IPS DF 19.7 (cell line): ENCODE data around the gene FAF1.

Experiments used
- DNase-seq: peaks from one replicate; pipeline ENCODE4 v3.0.0-alpha.2; 2013; ENCODE audit warnings: low read depth, low spot score

FAF1 gene

DNA sequence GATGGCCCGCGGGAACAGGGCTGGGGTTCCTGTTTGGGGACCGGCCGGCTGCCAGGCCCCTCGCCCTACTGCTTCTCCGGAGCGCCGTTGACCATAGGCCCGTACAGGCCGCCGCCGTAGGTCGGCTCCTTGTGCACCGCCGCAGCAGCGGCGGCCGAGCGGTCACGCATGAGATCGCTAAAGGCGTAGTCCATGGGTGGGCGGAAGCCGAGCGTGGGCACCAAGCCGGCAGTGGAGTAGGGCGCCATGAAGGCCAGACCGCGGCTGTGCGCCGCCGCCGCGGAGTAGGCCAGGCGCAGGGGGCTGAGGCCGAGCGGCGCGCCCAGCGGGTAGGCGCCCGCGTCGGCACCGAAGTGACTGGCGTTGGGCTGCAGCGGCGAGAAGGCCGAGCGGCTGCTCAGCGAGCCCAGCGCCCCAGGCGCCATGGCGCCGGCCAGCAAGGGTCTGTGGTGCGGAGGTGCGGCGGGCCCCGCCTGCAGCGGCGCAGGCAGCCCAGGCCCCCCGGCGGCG lies 541.4 kb downstream of the FAF1 start:
- no peak for DNase-seq

DNA sequence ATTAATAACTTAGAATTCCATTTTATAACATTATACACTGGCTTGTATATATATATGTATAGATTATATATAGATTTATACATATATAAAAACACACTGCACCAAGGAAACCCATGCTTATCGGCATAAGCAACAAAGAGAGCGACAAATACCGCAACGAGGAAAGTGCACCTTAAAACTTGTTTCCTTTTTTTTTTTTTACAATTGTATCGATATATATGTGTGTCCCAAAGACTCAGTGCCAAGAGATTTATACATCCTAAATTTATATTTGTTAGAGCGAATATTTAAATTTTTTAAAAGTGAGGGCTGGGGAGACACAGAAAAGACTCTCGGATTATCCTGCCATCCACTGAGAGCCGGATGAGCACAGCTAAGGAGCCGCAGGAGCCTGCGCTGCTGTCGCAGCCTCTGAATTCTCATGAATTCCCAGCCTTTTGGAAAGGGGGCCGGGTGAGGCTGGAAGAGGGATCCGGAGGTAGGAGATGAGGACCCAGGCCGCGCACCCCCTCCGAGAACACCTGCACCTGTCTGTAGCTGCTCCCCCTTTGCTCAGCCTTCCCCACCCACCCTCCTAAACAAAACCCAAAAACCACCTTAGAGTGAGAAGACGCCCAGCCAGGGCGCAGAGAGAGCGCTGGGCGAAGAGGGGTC lies 542.0 kb downstream of the FAF1 start:
- no peak for DNase-seq

GRCh38 chr1:50417507-50417906 lies 542.6 kb downstream of the FAF1 start:
- DNase-seq: no peak

DNA sequence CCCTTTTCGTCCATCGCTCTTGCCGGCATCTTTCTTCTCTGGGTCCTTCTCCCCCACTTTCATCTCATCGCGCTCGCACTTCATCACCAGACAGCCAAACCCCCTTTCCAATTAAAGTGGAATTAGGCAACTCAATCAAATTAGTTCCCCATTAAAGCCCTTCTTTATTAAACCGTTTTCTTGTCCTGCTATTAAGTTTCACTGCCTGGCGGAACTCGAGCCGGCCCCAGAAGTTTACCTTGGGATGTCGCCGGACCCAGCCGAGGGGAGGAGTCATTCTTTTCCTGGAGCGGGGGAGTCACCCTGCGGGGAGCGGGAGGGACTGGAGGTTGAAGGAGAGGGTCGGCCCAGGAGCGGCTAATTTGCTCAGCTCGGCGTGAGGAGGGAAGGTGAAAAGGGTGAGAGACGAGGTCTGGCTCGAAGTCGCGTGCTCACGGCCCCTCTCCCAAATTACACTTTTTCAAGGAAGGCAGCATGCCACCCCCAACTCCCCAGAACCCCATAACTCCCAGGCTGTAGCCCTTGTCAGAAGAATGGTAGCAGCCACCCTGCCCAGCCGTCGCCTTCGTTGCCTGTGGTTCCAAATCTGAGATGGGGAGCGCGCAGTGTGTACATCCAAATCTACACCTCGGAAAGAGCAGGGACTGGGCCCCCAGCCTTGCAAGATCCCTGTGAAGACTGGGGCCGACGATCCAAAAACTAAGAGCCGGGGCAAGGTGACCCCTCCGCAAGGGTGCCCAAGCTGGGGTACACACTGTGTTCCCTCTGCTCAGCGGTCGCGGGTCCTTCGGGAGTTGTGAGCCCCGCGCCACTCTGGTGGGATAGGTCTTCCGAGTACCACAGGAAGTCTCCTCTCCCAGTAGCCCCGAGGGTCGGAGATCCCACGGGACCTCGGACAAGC lies 543.3 kb downstream of the FAF1 start:
- no peak for DNase-seq

DNA sequence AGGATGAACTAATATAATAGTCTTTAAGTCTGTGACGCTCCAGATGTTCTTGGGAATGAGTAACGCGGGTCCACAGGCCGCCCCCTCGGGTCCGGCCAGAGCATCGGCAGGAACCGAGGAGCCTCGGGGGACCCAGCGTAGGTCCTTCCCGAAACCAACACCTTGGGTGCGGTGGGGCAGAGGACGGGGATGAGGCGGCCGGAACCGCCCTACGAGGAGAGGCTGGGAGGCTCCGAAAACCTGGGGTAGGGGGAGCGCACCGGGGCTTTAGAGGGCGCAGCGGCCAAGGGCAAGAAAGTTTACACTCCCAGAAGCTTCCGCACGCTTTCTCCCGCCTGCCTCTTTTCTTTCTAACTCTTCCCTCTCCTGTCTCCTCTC lies 543.9 kb downstream of the FAF1 start:
- no peak for DNase-seq

DNA sequence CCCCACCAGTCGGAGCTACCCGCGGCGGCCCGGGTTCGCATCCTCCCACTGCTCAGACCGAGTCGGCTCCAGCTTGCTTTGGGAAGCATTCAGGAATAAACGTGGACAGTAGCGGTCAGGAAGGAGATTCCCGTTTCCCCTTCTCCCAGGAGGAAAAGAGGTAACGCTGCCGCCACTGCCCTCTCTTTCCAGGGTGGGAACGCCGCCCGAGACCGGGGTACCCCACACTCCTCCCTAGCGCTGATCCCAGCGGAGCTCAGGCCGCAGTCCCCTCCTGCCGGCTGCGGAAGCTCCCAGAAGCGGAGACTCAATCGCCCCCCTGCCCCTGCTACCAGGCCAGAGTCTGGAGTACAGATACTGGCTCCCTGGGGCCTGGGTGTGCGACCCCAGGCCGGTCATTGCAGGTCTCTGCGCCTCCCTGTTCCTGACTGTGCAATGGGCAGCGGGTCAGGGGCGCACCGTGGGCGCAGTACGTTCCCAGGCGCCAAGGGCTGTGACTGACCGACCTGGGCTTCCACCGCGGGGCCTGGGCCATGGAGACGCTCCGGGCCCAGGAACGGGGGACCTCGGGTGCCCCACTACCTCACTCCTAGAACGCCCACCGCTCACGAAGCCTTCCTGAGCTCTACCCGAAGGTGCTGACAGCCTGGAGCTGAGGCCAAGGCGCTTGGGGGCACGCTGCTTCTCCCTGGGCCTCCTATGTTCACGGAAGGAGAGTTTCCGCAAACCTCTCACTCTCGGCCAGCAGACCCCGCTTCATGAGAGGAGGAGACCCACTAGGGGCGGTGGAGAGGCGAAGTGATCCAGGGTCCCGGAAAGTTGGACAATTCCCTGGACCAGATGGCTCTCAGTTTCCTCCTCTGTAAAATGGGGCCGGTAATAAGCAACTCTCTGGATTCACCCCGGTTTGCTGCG lies 544.6 kb downstream of the FAF1 start:
- DNase-seq: no peak

- DNase-seq: no peak
Measured at GRCh38 chr1:50414853-50415234, 545.2 kb downstream of the FAF1 start.

- DNase-seq: no peak
Measured at GRCh38 chr1:50412813-50413476, 547.1 kb downstream of the FAF1 start.

DNA sequence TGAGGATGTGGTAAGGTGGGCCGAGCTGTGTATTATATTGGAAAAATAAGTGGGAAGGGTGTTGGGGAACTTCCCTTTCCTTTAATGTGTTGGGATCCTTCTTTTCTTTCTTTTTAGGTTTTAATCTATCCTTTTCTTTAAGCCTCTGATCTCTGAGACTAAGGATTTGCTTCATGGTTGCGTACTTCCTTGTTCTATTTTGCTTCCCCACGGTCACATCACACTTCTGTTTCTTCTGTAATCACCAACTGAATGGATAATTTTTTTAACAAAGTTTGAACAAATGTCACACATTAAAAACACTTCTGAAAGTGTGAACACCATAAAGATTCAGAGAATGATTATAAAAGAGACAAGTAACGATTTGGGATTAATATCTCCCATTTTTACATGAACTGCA lies 554.3 kb downstream of the FAF1 start:
- no peak for DNase-seq

DNA sequence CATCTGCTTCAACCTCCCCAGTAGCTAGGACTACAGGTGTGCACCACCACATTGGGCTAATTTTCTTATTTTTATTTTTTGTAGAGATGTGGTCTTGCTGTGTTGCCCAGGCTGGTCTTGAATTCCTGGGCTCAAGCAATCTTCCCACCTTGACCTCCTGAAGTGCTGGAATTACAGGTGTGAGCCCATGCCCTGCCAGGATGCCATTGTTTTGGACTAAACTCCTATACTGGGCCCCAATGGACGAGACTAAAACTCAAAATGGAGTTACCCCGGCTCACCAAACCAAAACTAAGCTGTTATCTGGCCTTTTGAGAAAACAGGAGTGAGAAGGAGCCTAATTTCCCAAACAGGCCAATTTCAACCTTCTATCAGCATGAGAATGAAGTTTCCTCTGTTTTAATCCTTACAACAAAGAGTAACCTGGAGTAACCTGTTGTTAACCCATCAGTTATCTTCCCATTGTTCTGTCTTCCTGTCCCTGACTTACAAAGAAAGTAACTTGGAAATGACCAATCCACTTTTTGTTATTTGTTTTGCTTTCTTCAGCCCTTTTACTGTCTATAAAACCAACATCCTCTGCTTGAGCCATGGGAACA lies 566.4 kb downstream of the FAF1 start:
- DNase-seq: peak; percentile 35
